Mucosa of descending colon (tissue), 3 donors: ENCODE data around the gene GAK. TPM values are rescaled to one million over a fixed set of nuclear protein-coding genes. Genes with fewer than 3 reads are reported as not detected.

ENCODE experiments used
- ATAC-seq: fragments of 200-7000 bp; cut with Tn5 transposase; one replicate; pipeline ENCODE4 v1.9.1; 2020; ENCODE audit warnings: mild to moderate bottlenecking, moderate library complexity
- DNase-seq, 3 donors: peaks; one replicate each; pipeline ENCODE4 v3.0.0-alpha.2; 2020
- H3K36me3 ChIP-seq: fragments of 200-600 bp; one replicate; pipeline ENCODE4 v1.8.0; 2021; ENCODE audit warnings: low read depth, mild to moderate bottlenecking
- H3K4me1 ChIP-seq: fragments of 200-600 bp; one replicate; pipeline ENCODE4 v1.8.0; 2021; ENCODE audit warnings: low read depth, mild to moderate bottlenecking
- H3K4me3 ChIP-seq: fragments of 200-600 bp; one replicate; pipeline ENCODE4 v1.8.0; 2021; ENCODE audit warnings: mild to moderate bottlenecking
- H3K9me3 ChIP-seq: fragments of 200-600 bp; one replicate; pipeline ENCODE4 v1.8.0; 2021; ENCODE audit warnings: mild to moderate bottlenecking
- CTCF ChIP-seq: fragments of 200-600 bp; IDR thresholded peaks from one replicate; pipeline ENCODE4 v1.8.0; 2022; ENCODE audit warnings: antibody characterized with exemption, mild to moderate bottlenecking
- intact Hi-C, 2 donors: fragments of 100-400 bp; cut with DNase I in 1 of 2; cut with micrococcal nuclease in 1 of 2; formaldehyde crosslinking; loops; one replicate each; pipeline versions ENCODE4 v1.11.0 to v1.11.1; 2022; cut with DNase I, micrococcal nuclease
- total RNA-seq, 3 donors: library from RNA; stranded (reverse); fragmentation: NEBNext Ultra II Directional in 2 of 3; extraction: Animal tissue kit (Norgen Biotek cat#: 25700) in 2 of 3; gene quantifications; one replicate each; pipeline versions ENCODE4 v1.2.1 to v1.2.4, GENCODE V29; 2021 to 2023
- donor health status: DM: no; HTN: no; CAD: no; lungs with moderate emphysema.
- donor health status: DM: no; HTN: no; CAD: no.
- donor health status: DM: no; HTN: yes; CAD: no.

The GAK gene
- total RNA-seq, 3 donors from 2014 or later, result 155 to 259 (median 244) TPM

GRCh38 chr4:958314-958665, 26.2 kb upstream of the GAK start:
- H3K4me3 ChIP-seq, result no peak overlapping the region
- no peak for TF ChIP-seq CTCF
- no peaks in the 10 kb centered on the region for H3K9me3 ChIP-seq
- intact Hi-C loops, result no loop called here
- peaks cover 6% of the 10 kb centered on the region for H3K4me1 ChIP-seq
- ATAC-seq (no peak), DNase-seq (peak in 2 of 3 donors; percentile 28 to 45)
- H3K36me3 ChIP-seq, result no peaks in the 10 kb centered on the region

GRCh38 chr4:957581-958313, 25.6 kb upstream of the GAK start:
- DNase-seq, result peak in 2 of 3 donors; percentile 29 to 46
- no peaks in the 10 kb centered on the region for H3K36me3 ChIP-seq
- no peak for TF ChIP-seq CTCF

GRCh38 chr4:957231-957580, 25.1 kb upstream of the GAK start:
- no peak for ATAC-seq
- no peak for TF ChIP-seq CTCF
- Histone ChIP-seq H3K4me3 (no peak overlapping the region), H3K36me3 (no peaks in the 10 kb centered on the region), H3K4me1 (peaks cover 2% of the 10 kb centered on the region), H3K9me3 (no peaks in the 10 kb centered on the region)
- peak in 1 of 3 donors; percentile 17 for DNase-seq
- intact Hi-C loops, result no loop called here

More at GRCh38 chr4:957581-958313, 25.6 kb upstream of the GAK start:
- peaks cover 2% of the 10 kb centered on the region for H3K4me1 ChIP-seq
- no peaks in the 10 kb centered on the region for H3K9me3 ChIP-seq
- intact Hi-C loops, result no loop called here
- no peak overlapping the region for H3K4me3 ChIP-seq
- ATAC-seq, result no peak

- ATAC-seq, result no peak
Observed at GRCh38 chr4:956531-957230, 24.6 kb upstream of the GAK start.

GRCh38 chr4:955931-956381, 23.8 kb upstream of the GAK start:
- Histone ChIP-seq H3K9me3 (no peaks in the 10 kb centered on the region), H3K4me3 (no peak overlapping the region), H3K36me3 (no peaks in the 10 kb centered on the region), H3K4me1 (no peaks in the 10 kb centered on the region)
- no peak for ATAC-seq
- TF ChIP-seq CTCF, result no peak
- intact Hi-C loops, result no loop called here
- peak in 2 of 3 donors; percentile 16 to 32 for DNase-seq

More at GRCh38 chr4:956531-957230, 24.6 kb upstream of the GAK start:
- peaks cover 2% of the 10 kb centered on the region for H3K4me1 ChIP-seq
- no peak overlapping the region for H3K4me3 ChIP-seq
- no peak for TF ChIP-seq CTCF
- H3K36me3 ChIP-seq, result no peaks in the 10 kb centered on the region
- intact Hi-C loops, result no loop called here
- H3K9me3 ChIP-seq, result no peaks in the 10 kb centered on the region
- DNase-seq, result peak in 2 of 3 donors; percentile 22 to 46
